Fibroblast of lung (primary cell): Measurements from ENCODE around the gene CDCP1. TPM values are rescaled to one million over a fixed set of nuclear protein-coding genes. Genes with fewer than 3 reads are reported as not detected.

Experiments
- DNase-seq, 2 donors: peaks; one replicate each; pipeline versions ENCODE4 v3.0.0 to v3.0.0-alpha.2; 2010; ENCODE audit warnings: low read depth in 2 of 2
- H2AFZ ChIP-seq: 2 replicates; pipeline ENCODE4 v1.5.1; 2012; ENCODE audit warnings: low read length, control low read depth, inconsistent platforms
- H3K27ac ChIP-seq: 2 replicates; pipeline ENCODE4 v1.5.1; 2011; ENCODE audit warnings: low read length, control low read depth; ENCODE audit not compliant: insufficient read depth
- H3K27me3 ChIP-seq: 2 replicates; pipeline ENCODE4 v1.5.1; 2011; ENCODE audit warnings: mild to moderate bottlenecking, low read length; ENCODE audit not compliant: control insufficient read depth, insufficient read depth
- H3K36me3 ChIP-seq: 2 replicates; pipeline ENCODE4 v1.5.1; 2011; ENCODE audit warnings: low read length; ENCODE audit not compliant: control insufficient read depth, insufficient read depth
- H3K4me1 ChIP-seq: 2 replicates; pipeline ENCODE4 v1.5.1; 2011; ENCODE audit warnings: low read length; ENCODE audit not compliant: control insufficient read depth, insufficient read depth; ENCODE audit errors: extremely low read depth
- H3K4me2 ChIP-seq: 2 replicates; pipeline ENCODE4 v1.5.1; 2011; ENCODE audit warnings: low read length, control low read depth; ENCODE audit not compliant: insufficient read depth; ENCODE audit errors: extremely low read depth
- H3K4me3 ChIP-seq, 4 experiments: fragments of 200-600 bp in 1 of 4; sonication (generic) in 1 of 4; replicated peaks in 1 of 4; 2 replicates each; pipeline ENCODE4 v1.5.1; 2011 to 2016; ENCODE audit warnings: low read length in 4 of 4, low read depth in 3 of 4, mild to moderate bottlenecking in 3 of 4, control low read depth in 2 of 4, inconsistent platforms in 1 of 4, mixed read lengths in 1 of 4; ENCODE audit not compliant: insufficient read depth in 1 of 4; ENCODE audit errors: control extremely low read depth in 1 of 4
- H3K79me2 ChIP-seq: 2 replicates; pipeline ENCODE4 v1.5.1; 2012; ENCODE audit warnings: mild to moderate bottlenecking, low read length, inconsistent platforms; ENCODE audit not compliant: control insufficient read depth, insufficient read depth
- H3K9ac ChIP-seq: 2 replicates; pipeline ENCODE4 v1.5.1; 2011; ENCODE audit warnings: mild to moderate bottlenecking, low read length, control low read depth; ENCODE audit not compliant: insufficient read depth
- H3K9me3 ChIP-seq: 2 replicates; pipeline ENCODE4 v1.5.1; 2012; ENCODE audit warnings: low read depth, low read length; ENCODE audit not compliant: control insufficient read depth, insufficient read depth
- H4K20me1 ChIP-seq: 2 replicates; pipeline ENCODE4 v1.5.1; 2011; ENCODE audit warnings: low read length; ENCODE audit not compliant: control insufficient read depth, insufficient read depth; ENCODE audit errors: extremely low read depth
- CTCF ChIP-seq, 2 donors: IDR thresholded peaks in 1 of 2; conservative IDR thresholded peaks in 1 of 2; 1 replicate in 1 of 2; 2 replicates in 1 of 2; pipeline ENCODE4 v1.5.1; 2011 to 2012; ENCODE audit warnings: low read length in 2 of 2, control low read depth in 1 of 2, inconsistent platforms in 1 of 2, low read depth in 1 of 2, mild to moderate bottlenecking in 1 of 2
- EZH2 ChIP-seq: IDR thresholded peaks from 2 replicates; pipeline ENCODE4 v1.5.1; 2012; ENCODE audit warnings: low read length, control low read depth, mild to moderate bottlenecking; ENCODE audit errors: missing control alignments
- polyA plus RNA-seq, 2 donors: library from polyadenylated mRNA; depleted of rRNA in 1 of 2; stranded (reverse) in 1 of 2; unstranded in 1 of 2; fragments of >200 nt; gene quantifications; 2 replicates each; pipeline ENCODE4 v1.2.1, GENCODE V29; 2011 to 2012; ENCODE audit warnings: missing spikeins in 1 of 2
- total RNA-seq: library from RNA; depleted of rRNA; stranded (reverse); fragments of >200 nt; gene quantifications from 2 replicates; pipeline ENCODE4 v1.2.1, GENCODE V29; 2014

CDCP1 gene
- total and polyA plus RNA-seq, 2 donors (not counting 1 experiment from before 2014, with no cell fraction given): 25.6 to 56.1 TPM

- Histone ChIP-seq H3K9ac (no peak overlapping the region), H4K20me1 (no peaks in the 10 kb centered on the region), H3K4me3 (no peak overlapping the region), H3K36me3 (peaks cover 21% of the 10 kb centered on the region), H3K27me3 (no peaks in the 10 kb centered on the region), H3K4me1 (peaks cover 11% of the 10 kb centered on the region), H3K4me2 (no peak overlapping the region), H3K27ac (no peak overlapping the region), H3K9me3 (no peaks in the 10 kb centered on the region), H2AFZ (no peak overlapping the region), H3K79me2 (no peaks in the 10 kb centered on the region)
- TF ChIP-seq CTCF (conservative IDR thresholded peaks at IDR 0.05 in 1 of 2, IDR thresholded peaks at IDR 0.05 in 1 of 2; ENCODE audit: low read depth in 1 of 2, low read length in 2 of 2): no peak
- no peak for TF ChIP-seq EZH2
- no peak for DNase-seq
These were observed 57.4 kb downstream of the CDCP1 start for GRCh38 chr3:45088543-45089358.

GRCh38 chr3:45087155-45087554 is 59.0 kb downstream of the CDCP1 start:
- H3K79me2 ChIP-seq: no peaks in the 10 kb centered on the region
- peak overlapping the region; percentile 19 for H3K27ac ChIP-seq
- no peak overlapping the region for H3K9ac ChIP-seq
- H3K27me3 ChIP-seq: no peaks in the 10 kb centered on the region
- DNase-seq: peak in 1 of 2 donors; percentile 45
- no peaks in the 10 kb centered on the region for H3K9me3 ChIP-seq
- TF ChIP-seq EZH2: no peak
- TF ChIP-seq CTCF (conservative IDR thresholded peaks at IDR 0.05 in 1 of 2, IDR thresholded peaks at IDR 0.05 in 1 of 2; ENCODE audit: low read depth in 1 of 2, low read length in 2 of 2): no peak
- peaks cover 8% of the 10 kb centered on the region for H3K4me1 ChIP-seq
- no peak overlapping the region for H3K4me2 ChIP-seq
- no peak overlapping the region for H2AFZ ChIP-seq
- peaks cover 21% of the 10 kb centered on the region for H3K36me3 ChIP-seq
- H4K20me1 ChIP-seq: no peaks in the 10 kb centered on the region
- no peak overlapping the region for H3K4me3 ChIP-seq

GRCh38 chr3:45084820-45085816 is 61.1 kb downstream of the CDCP1 start:
- DNase-seq: peak; percentile 94 to 98
- H3K27me3 ChIP-seq: no peaks in the 10 kb centered on the region
- H3K27ac ChIP-seq: peak overlapping the region; percentile 68
- no peak overlapping the region for H3K4me3 ChIP-seq
- H3K4me1 ChIP-seq: peaks cover 8% of the 10 kb centered on the region
- TF ChIP-seq CTCF (conservative IDR thresholded peaks at IDR 0.05 in 1 of 2, IDR thresholded peaks at IDR 0.05 in 1 of 2; ENCODE audit: low read depth in 1 of 2, low read length in 2 of 2) (peak in 1 of 2 donors; percentile 19), EZH2 (no peak)
- H3K9me3 ChIP-seq: no peaks in the 10 kb centered on the region
- H3K9ac ChIP-seq: no peak overlapping the region
- H4K20me1 ChIP-seq: no peaks in the 10 kb centered on the region
- H3K36me3 ChIP-seq: peaks cover 15% of the 10 kb centered on the region
- H3K79me2 ChIP-seq: no peaks in the 10 kb centered on the region
- peak overlapping the region; percentile 41 for H3K4me2 ChIP-seq
- no peak overlapping the region for H2AFZ ChIP-seq
